Activated CD8-positive, alpha-beta memory T cell treated with anti-CD3 and anti-CD28 coated beads for 36 hours (primary cell): ENCODE results near the gene WNT1. TPM values are rescaled to one million over a fixed set of nuclear protein-coding genes. Genes with fewer than 3 reads are reported as not detected.

ENCODE experiments used
- CTCF ChIA-PET: fragments of 350-600 bp; sonication (Branson Sonifier 250); formaldehyde crosslinking; loops from one replicate; lab custom pipeline; 2021; ENCODE audit warnings: antibody characterized with exemption; lab: Charles Lee
- POLR2A ChIA-PET: fragments of 350-600 bp; sonication (Branson Sonifier 250); formaldehyde crosslinking; loops from one replicate; lab custom pipeline; 2021; ENCODE audit warnings: antibody characterized with exemption; lab: Charles Lee
- total RNA-seq, 2 experiments: library from RNA; stranded (reverse); gene quantifications; one replicate each; pipeline ENCODE4 v1.2.3, GENCODE V29; 2021

WNT1 gene
- total RNA-seq, 2 experiments from 2014 or later = not detected

- CTCF ChIA-PET = interaction anchor here (0.6 to 6.5 kb wide), 29 partner anchors 10 to 135 kb away, joined by 3 to 61 read pairs (median 5); partner anchors contain the start of genes ARF3, DDN, DDX23 and FKBP11
Observed at GRCh38 chr12:48988030-48988649, 10.0 kb downstream of the WNT1 start.

GRCh38 chr12:48990552-48990951 lies 12.4 kb downstream of the WNT1 start:
- CTCF ChIA-PET = interaction anchor here (0.8 to 6.5 kb wide), 2 partner anchors 12 to 66 kb away, joined by 3 to 61 read pairs; partner anchors contain the start of gene WNT1
- POLR2A ChIA-PET = no interaction called here

More at GRCh38 chr12:48988030-48988649, 10.0 kb downstream of the WNT1 start:
- POLR2A ChIA-PET = interaction anchor here (0.6 kb wide), 1 partner anchor 57 kb away, joined by 3 read pairs; no protein-coding TSS in a partner anchor

- ChIA-PET POLR2A (no interaction called here), CTCF (interaction anchor here (0.7 to 6.5 kb wide), 9 partner anchors 9 to 133 kb away, joined by 3 to 61 read pairs (median 5); partner anchors contain the start of gene WNT1)
Observed at GRCh38 chr12:48991247-48992050, 13.3 kb downstream of the WNT1 start.

GRCh38 chr12:48993787-48994186 lies 15.7 kb downstream of the WNT1 start:
- ChIA-PET POLR2A (interaction anchor here (0.6 kb wide), 1 partner anchor 42 kb away, joined by 4 read pairs; no protein-coding TSS in a partner anchor), CTCF (interaction anchor here (0.8 to 6.5 kb wide), 6 partner anchors 11 to 141 kb away, joined by 3 to 61 read pairs (median 8); partner anchors contain the start of gene WNT1)

GRCh38 chr12:48994224-48995085 lies 16.3 kb downstream of the WNT1 start:
- POLR2A ChIA-PET = no interaction called here
- CTCF ChIA-PET = interaction anchor here (0.6 to 2.5 kb wide), 9 partner anchors 11 to 242 kb away, joined by 3 to 11 read pairs (median 3); partner anchors contain the start of gene WNT1

GRCh38 chr12:48995086-48995879 lies 17.2 kb downstream of the WNT1 start:
- POLR2A ChIA-PET = no interaction called here
- CTCF ChIA-PET = interaction anchor here (0.6 to 2.5 kb wide), 10 partner anchors 12 to 243 kb away, joined by 3 to 11 read pairs (median 4); partner anchors contain the start of gene WNT1

GRCh38 chr12:48996794-48997718 lies 18.9 kb downstream of the WNT1 start:
- CTCF ChIA-PET = interaction anchor here (0.5 to 5.3 kb wide), 28 partner anchors 9 to 240 kb away, joined by 3 to 51 read pairs (median 5); partner anchors contain the start of genes KMT2D, LMBR1L, WNT1 and WNT10B
- POLR2A ChIA-PET = interaction anchor here (0.6 to 1.1 kb wide), 3 partner anchors 23 to 287 kb away, joined by 3 to 5 read pairs (median 5); no protein-coding TSS in a partner anchor

GRCh38 chr12:48997719-48998496 lies 19.8 kb downstream of the WNT1 start:
- ChIA-PET POLR2A (interaction anchor here (1.1 kb wide), 1 partner anchor 288 kb away, joined by 3 read pairs; no protein-coding TSS in a partner anchor), CTCF (interaction anchor here (0.5 to 5.3 kb wide), 21 partner anchors 10 to 178 kb away, joined by 3 to 51 read pairs (median 6); partner anchors contain the start of genes KMT2D, LMBR1L, WNT1 and WNT10B)

GRCh38 chr12:48998497-48999353 lies 20.6 kb downstream of the WNT1 start:
- ChIA-PET CTCF (interaction anchor here (1.0 to 5.3 kb wide), 12 partner anchors 10 to 132 kb away, joined by 3 to 51 read pairs (median 6); partner anchors contain the start of genes TUBA1B, WNT1 and WNT10B), POLR2A (no interaction called here)

- ChIA-PET CTCF (interaction anchor here (1.0 to 5.3 kb wide), 8 partner anchors 11 to 131 kb away, joined by 3 to 51 read pairs (median 5); partner anchors contain the start of genes TUBA1B and WNT1), POLR2A (interaction anchor here (1.0 kb wide), 1 partner anchor 75 kb away, joined by 5 read pairs; no protein-coding TSS in a partner anchor)
Observed at GRCh38 chr12:48999371-49000131, 21.4 kb downstream of the WNT1 start, which contains the start of gene DDN. Gene DDN, minus strand, starts transcription at chr12:48999375. Its CDS starts 88 bp downstream, at chr12:48999287.

GRCh38 chr12:49000346-49000745 lies 22.2 kb downstream of the WNT1 start:
- ChIA-PET CTCF (interaction anchor here (1.2 to 5.3 kb wide), 7 partner anchors 12 to 130 kb away, joined by 3 to 51 read pairs (median 5); partner anchors contain the start of genes TUBA1B and WNT1), POLR2A (interaction anchor here (1.0 kb wide), 1 partner anchor 76 kb away, joined by 5 read pairs; no protein-coding TSS in a partner anchor)

GRCh38 chr12:49008943-49009342 lies 30.8 kb downstream of the WNT1 start:
- ChIA-PET CTCF (interaction anchor here (2.1 kb wide), 1 partner anchor 12 kb away, joined by 7 read pairs; no protein-coding TSS in a partner anchor), POLR2A (no interaction called here)

- ChIA-PET CTCF (interaction anchor here (1.0 to 2.1 kb wide), 2 partner anchors 13 to 82 kb away, joined by 3 to 7 read pairs; no protein-coding TSS in a partner anchor), POLR2A (no interaction called here)
Observed at GRCh38 chr12:49010092-49010668, 32.1 kb downstream of the WNT1 start.
